DND-41 (cell line): ENCODE results near the gene CDCA7.

Experiments used
- ATAC-seq: fragments of 200-7000 bp; cut with Tn5 transposase; 3 replicates; pipeline ENCODE4 v1.9.1; 2021; ENCODE audit warnings: low read depth; ENCODE audit not compliant: insufficient read depth
- DNase-seq: peaks from one replicate; pipeline ENCODE4 v3.0.0-alpha.2; 2020
- H2AFZ ChIP-seq: 2 replicates; pipeline ENCODE4 v1.6.0; 2012; ENCODE audit warnings: low read depth, low read length
- H3K27ac ChIP-seq: 2 replicates; pipeline ENCODE4 v1.5.1; 2012; ENCODE audit warnings: low read length, inconsistent platforms
- H3K27me3 ChIP-seq: fragments of 200-600 bp; sonication (generic); 2 replicates; pipeline ENCODE4 v1.6.0; 2012; ENCODE audit warnings: low read length, mild to moderate bottlenecking, inconsistent platforms; ENCODE audit not compliant: insufficient read depth, poor library complexity
- H3K36me3 ChIP-seq: 2 replicates; pipeline ENCODE4 v1.5.1; 2012; ENCODE audit warnings: low read length, inconsistent platforms; ENCODE audit not compliant: insufficient read depth
- H3K4me1 ChIP-seq: 2 replicates; pipeline ENCODE4 v1.5.1; 2012; ENCODE audit warnings: mild to moderate bottlenecking, low read length; ENCODE audit not compliant: insufficient read depth
- H3K4me2 ChIP-seq: 2 replicates; pipeline ENCODE4 v1.6.0; 2012; ENCODE audit warnings: mild to moderate bottlenecking, moderate library complexity, low read length, inconsistent platforms; ENCODE audit not compliant: insufficient read depth
- H3K4me3 ChIP-seq, 2 experiments: fragments of 200-600 bp in 1 of 2; shearing (Covaris generic) in 1 of 2; 2 replicates each; pipeline ENCODE4 v1.5.1; 2012 to 2016; ENCODE audit warnings: inconsistent platforms in 2 of 2, low read length in 2 of 2, mild to moderate bottlenecking in 2 of 2, low read depth in 1 of 2, moderate library complexity in 1 of 2
- H3K79me2 ChIP-seq: 2 replicates; pipeline ENCODE4 v1.6.0; 2012; ENCODE audit warnings: low read length, inconsistent platforms; ENCODE audit not compliant: insufficient read depth
- H3K9ac ChIP-seq: 2 replicates; pipeline ENCODE4 v1.6.0; 2012; ENCODE audit warnings: low read depth, mild to moderate bottlenecking, inconsistent platforms, low read length, moderate library complexity
- H3K9me3 ChIP-seq: 2 replicates; pipeline ENCODE4 v1.5.1; 2012; ENCODE audit warnings: low read length, moderate library complexity, mild to moderate bottlenecking, inconsistent platforms; ENCODE audit not compliant: insufficient read depth, severe bottlenecking
- H4K20me1 ChIP-seq: 2 replicates; pipeline ENCODE4 v1.6.0; 2012; ENCODE audit warnings: low read length; ENCODE audit not compliant: insufficient read depth
- EZH2 ChIP-seq: IDR thresholded peaks from 3 replicates; pipeline ENCODE4 v1.6.1; 2012; ENCODE audit warnings: borderline replicate concordance, low read depth, mild to moderate bottlenecking, moderate library complexity, low read length, inconsistent platforms; ENCODE audit not compliant: severe bottlenecking
- TF ChIP-seq, protein P1 (sequence below): IDR thresholded peaks from 2 replicates; pipeline ENCODE4 v1.5.1; 2012; ENCODE audit warnings: borderline replicate concordance, low read length, moderate library complexity, mild to moderate bottlenecking; ENCODE audit not compliant: poor library complexity, severe bottlenecking; ENCODE audit errors: extremely low read depth

CDCA7 gene

DNA sequence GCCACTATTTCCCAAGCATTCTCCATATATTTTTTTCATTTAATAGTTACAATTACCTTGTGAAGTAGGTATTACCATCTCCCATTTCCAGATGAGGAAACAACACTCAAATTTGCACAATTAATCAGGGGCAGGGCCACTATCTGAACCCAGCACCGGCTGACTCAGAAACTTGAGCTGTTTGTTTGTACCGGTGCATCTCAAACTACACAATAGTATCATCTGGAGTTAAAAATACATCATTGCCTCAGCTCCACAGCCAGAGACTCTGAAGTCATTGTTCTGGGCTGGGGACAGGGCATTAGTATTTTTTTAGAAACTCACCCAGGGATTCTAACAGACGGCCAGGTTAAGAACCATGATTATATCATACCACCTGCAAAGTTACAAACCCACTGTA, 55.9 kb downstream of the CDCA7 start:
- H3K9ac ChIP-seq = no peak overlapping the region
- H3K4me3 ChIP-seq = no peak overlapping the region
- H3K27ac ChIP-seq = no peak overlapping the region
- H4K20me1 ChIP-seq = no peaks in the 10 kb centered on the region
- H3K4me1 ChIP-seq = no peaks in the 10 kb centered on the region
- H3K4me2 ChIP-seq = no peak overlapping the region
- H3K9me3 ChIP-seq = no peaks in the 10 kb centered on the region
- TF ChIP-seq, protein P1, sequence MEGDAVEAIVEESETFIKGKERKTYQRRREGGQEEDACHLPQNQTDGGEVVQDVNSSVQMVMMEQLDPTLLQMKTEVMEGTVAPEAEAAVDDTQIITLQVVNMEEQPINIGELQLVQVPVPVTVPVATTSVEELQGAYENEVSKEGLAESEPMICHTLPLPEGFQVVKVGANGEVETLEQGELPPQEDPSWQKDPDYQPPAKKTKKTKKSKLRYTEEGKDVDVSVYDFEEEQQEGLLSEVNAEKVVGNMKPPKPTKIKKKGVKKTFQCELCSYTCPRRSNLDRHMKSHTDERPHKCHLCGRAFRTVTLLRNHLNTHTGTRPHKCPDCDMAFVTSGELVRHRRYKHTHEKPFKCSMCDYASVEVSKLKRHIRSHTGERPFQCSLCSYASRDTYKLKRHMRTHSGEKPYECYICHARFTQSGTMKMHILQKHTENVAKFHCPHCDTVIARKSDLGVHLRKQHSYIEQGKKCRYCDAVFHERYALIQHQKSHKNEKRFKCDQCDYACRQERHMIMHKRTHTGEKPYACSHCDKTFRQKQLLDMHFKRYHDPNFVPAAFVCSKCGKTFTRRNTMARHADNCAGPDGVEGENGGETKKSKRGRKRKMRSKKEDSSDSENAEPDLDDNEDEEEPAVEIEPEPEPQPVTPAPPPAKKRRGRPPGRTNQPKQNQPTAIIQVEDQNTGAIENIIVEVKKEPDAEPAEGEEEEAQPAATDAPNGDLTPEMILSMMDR = no peak
- no peak for TF ChIP-seq EZH2
- no peaks in the 10 kb centered on the region for H3K36me3 ChIP-seq
- DNase-seq (no peak), ATAC-seq (no peak)
- H2AFZ ChIP-seq = no peak overlapping the region
- no peaks in the 10 kb centered on the region for H3K79me2 ChIP-seq
- no peaks in the 10 kb centered on the region for H3K27me3 ChIP-seq

DNA sequence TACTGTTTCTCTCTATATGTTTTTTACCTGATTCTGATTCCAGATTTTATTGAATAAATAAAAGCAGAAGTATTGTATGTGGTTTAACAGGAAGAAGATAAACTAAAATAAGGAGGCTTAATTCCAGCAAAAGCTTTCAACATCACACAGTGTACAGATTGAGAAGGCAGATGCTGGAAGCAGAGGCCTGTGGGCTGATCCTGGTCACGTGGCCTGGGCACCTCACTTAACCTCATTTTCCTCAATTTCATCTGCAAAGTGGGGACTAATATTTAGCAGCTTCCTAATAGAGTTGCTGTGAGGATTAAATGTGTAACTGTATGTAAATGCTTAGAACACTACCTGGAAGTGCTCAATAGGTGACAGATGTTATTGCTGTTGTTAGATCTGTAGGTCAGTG, 58.0 kb downstream of the CDCA7 start:
- H3K9ac ChIP-seq = no peak overlapping the region
- no peak overlapping the region for H3K4me3 ChIP-seq
- ATAC-seq (no peak), DNase-seq (no peak)
- H4K20me1 ChIP-seq = no peaks in the 10 kb centered on the region
- no peak overlapping the region for H3K4me2 ChIP-seq
- H3K27ac ChIP-seq = no peak overlapping the region
- no peaks in the 10 kb centered on the region for H3K27me3 ChIP-seq
- H2AFZ ChIP-seq = no peak overlapping the region
- no peaks in the 10 kb centered on the region for H3K9me3 ChIP-seq
- H3K4me1 ChIP-seq = no peaks in the 10 kb centered on the region
- no peaks in the 10 kb centered on the region for H3K79me2 ChIP-seq
- TF ChIP-seq EZH2 = no peak
- TF ChIP-seq, protein P1 = no peak
- H3K36me3 ChIP-seq = no peaks in the 10 kb centered on the region

DNA sequence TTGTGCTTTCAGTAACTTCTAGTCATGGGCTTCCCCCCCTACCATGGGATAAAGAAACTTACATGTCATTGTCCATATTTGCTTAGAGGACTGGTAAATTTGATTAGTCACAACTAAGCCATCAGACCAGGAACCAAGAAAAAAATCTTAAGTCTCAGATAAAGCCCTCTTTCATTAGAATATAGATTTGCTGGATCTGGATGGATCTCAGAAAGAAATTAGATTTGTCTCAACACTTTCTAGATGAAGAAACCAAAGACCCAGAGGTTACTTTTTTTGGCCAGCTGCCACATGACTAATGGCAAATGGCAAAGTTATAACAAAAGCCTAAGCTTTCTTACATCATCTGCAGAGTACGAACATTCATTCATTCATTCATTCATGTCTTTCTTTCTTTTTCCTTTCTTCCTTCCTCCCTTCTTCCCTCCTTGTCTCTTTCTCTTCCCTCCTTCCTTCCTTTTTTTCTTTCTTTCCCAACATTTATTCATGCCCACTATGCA, 60.2 kb downstream of the CDCA7 start:
- H3K27me3 ChIP-seq = no peaks in the 10 kb centered on the region
- H3K36me3 ChIP-seq = no peaks in the 10 kb centered on the region
- no peak overlapping the region for H2AFZ ChIP-seq
- H3K27ac ChIP-seq = no peak overlapping the region
- ATAC-seq (no peak), DNase-seq (no peak)
- H3K79me2 ChIP-seq = no peaks in the 10 kb centered on the region
- no peaks in the 10 kb centered on the region for H3K9me3 ChIP-seq
- H3K4me3 ChIP-seq = no peak overlapping the region
- no peak overlapping the region for H3K4me2 ChIP-seq
- no peak for TF ChIP-seq EZH2
- TF ChIP-seq, protein P1 = no peak
- H3K9ac ChIP-seq = no peak overlapping the region
- no peaks in the 10 kb centered on the region for H4K20me1 ChIP-seq
- no peaks in the 10 kb centered on the region for H3K4me1 ChIP-seq
